Karpas-422 (cell line): Measurements from ENCODE around the gene ANXA9. TPM values are rescaled to one million over a fixed set of nuclear protein-coding genes. Genes with fewer than 3 reads are reported as not detected.

ENCODE experiments used
- DNase-seq: peaks from one replicate; pipeline ENCODE4 v3.0.0-alpha.2; 2015
- H2AFZ ChIP-seq: fragments of 200-600 bp; sonication (generic); 2 replicates; pipeline ENCODE4 v1.6.1; 2014; ENCODE audit warnings: antibody characterized with exemption, low read length, mixed read lengths
- H3K27ac ChIP-seq: fragments of 200-600 bp; sonication (generic); 2 replicates; pipeline ENCODE4 v1.5.1; 2014; ENCODE audit warnings: mild to moderate bottlenecking, low read length, moderate library complexity
- H3K27me3 ChIP-seq: fragments of 200-600 bp; sonication (generic); 2 replicates; pipeline ENCODE4 v1.6.1; 2014; ENCODE audit warnings: low read length, mixed read lengths
- H3K36me3 ChIP-seq: fragments of 200-600 bp; sonication (generic); 2 replicates; pipeline ENCODE4 v1.6.1; 2014; ENCODE audit warnings: low read length, mixed read lengths; ENCODE audit not compliant: insufficient read depth
- H3K4me1 ChIP-seq: fragments of 200-600 bp; sonication (generic); 2 replicates; pipeline ENCODE4 v1.6.1; 2014; ENCODE audit warnings: mild to moderate bottlenecking, low read length, mixed read lengths
- H3K4me2 ChIP-seq: fragments of 200-600 bp; sonication (generic); 2 replicates; pipeline ENCODE4 v1.6.1; 2014; ENCODE audit warnings: low read length, low read depth, mild to moderate bottlenecking; ENCODE audit not compliant: poor library complexity, severe bottlenecking
- H3K4me3 ChIP-seq: fragments of 200-600 bp; sonication (generic); 2 replicates; pipeline ENCODE4 v1.5.1; 2014; ENCODE audit warnings: mild to moderate bottlenecking, antibody characterized with exemption, low read length, mixed read lengths
- H3K79me2 ChIP-seq: fragments of 200-600 bp; sonication (generic); 2 replicates; pipeline ENCODE4 v1.6.1; 2014; ENCODE audit warnings: mild to moderate bottlenecking, low read length, mixed read lengths
- H3K9ac ChIP-seq: fragments of 200-600 bp; sonication (generic); 2 replicates; pipeline ENCODE4 v1.6.0; 2014; ENCODE audit warnings: low read length
- H3K9me2 ChIP-seq: fragments of 200-600 bp; sonication (generic), shearing (Covaris generic); replicated peaks from 2 replicates; pipeline ENCODE4 v1.6.0; 2014; ENCODE audit warnings: mild to moderate bottlenecking, low read length, moderate library complexity; ENCODE audit not compliant: insufficient read depth
- H3K9me3 ChIP-seq: fragments of 300-700, 200-600 bp; sonication (generic); 2 replicates; pipeline ENCODE4 v1.6.1; 2014; ENCODE audit warnings: low read length, mixed read lengths
- H4K20me1 ChIP-seq: fragments of 200-600 bp; sonication (generic); 2 replicates; pipeline ENCODE4 v1.6.1; 2014; ENCODE audit warnings: mild to moderate bottlenecking, antibody characterized with exemption, low read length, low read depth; ENCODE audit not compliant: insufficient read depth
- small RNA-seq: library from RNA; depleted of rRNA; stranded (forward); fragments of <200 nt; gene quantifications from one replicate; pipeline ENCODE3, GENCODE V24; 2014
- total RNA-seq: library from RNA; depleted of rRNA; stranded (reverse); fragments of >200 nt; shearing (Covaris generic); gene quantifications from 2 replicates; pipeline ENCODE4 v1.2.3, GENCODE V29; 2014; ENCODE audit warnings: low replicate concordance; rRNA removed

Gene ANXA9
- total RNA-seq, 1 experiment from 2014 or later, result 0.19 TPM

- Histone ChIP-seq H3K4me1 (no peaks in the 10 kb centered on the region), H3K27me3 (no peaks in the 10 kb centered on the region), H3K9me2 (no peaks in the 10 kb centered on the region), H3K4me2 (no peak within 1 kb of the TSS), H3K4me3 (no peak within 1 kb of the TSS), H3K9me3 (no peaks in the 10 kb centered on the region), H3K36me3 (peaks cover 6% of the 10 kb centered on the region), H3K79me2 (no peaks in the 10 kb centered on the region), H3K9ac (no peak within 1 kb of the TSS), H2AFZ (no peak within 1 kb of the TSS), H4K20me1 (no peaks in the 10 kb centered on the region), H3K27ac (no peak within 1 kb of the TSS)
- no peak for DNase-seq
These were observed 54.3 kb downstream of the ANXA9 start, which contains the start of gene BNIPL for GRCh38 chr1:151036356-151036755. BNIPL (plus strand) TSS chr1:151036586; CDS start chr1:151036726, 140 bp downstream.

- H3K27ac ChIP-seq, result no peak overlapping the region
- no peaks in the 10 kb centered on the region for H3K9me2 ChIP-seq
- H3K4me1 ChIP-seq, result no peaks in the 10 kb centered on the region
- H3K27me3 ChIP-seq, result no peaks in the 10 kb centered on the region
- no peaks in the 10 kb centered on the region for H3K9me3 ChIP-seq
- DNase-seq, result no peak
- 0 out of 2 replicates have a peak, but pooled peaks cover 3% of the 10 kb centered on the region for H3K36me3 ChIP-seq
- H4K20me1 ChIP-seq, result no peaks in the 10 kb centered on the region
- no peak overlapping the region for H2AFZ ChIP-seq
- H3K4me3 ChIP-seq, result no peak overlapping the region
- no peaks in the 10 kb centered on the region for H3K79me2 ChIP-seq
- no peak overlapping the region for H3K4me2 ChIP-seq
- no peak overlapping the region for H3K9ac ChIP-seq
These were observed 54.9 kb downstream of the ANXA9 start for GRCh38 chr1:151037032-151037431.

GRCh38 chr1:151039521-151039920, 57.4 kb downstream of the ANXA9 start:
- H3K4me3 ChIP-seq, result no peak overlapping the region
- H3K4me2 ChIP-seq, result no peak overlapping the region
- H2AFZ ChIP-seq, result no peak overlapping the region
- no peaks in the 10 kb centered on the region for H3K4me1 ChIP-seq
- H4K20me1 ChIP-seq, result no peaks in the 10 kb centered on the region
- H3K27ac ChIP-seq, result no peak overlapping the region
- no peaks in the 10 kb centered on the region for H3K9me2 ChIP-seq
- no peak for DNase-seq
- no peaks in the 10 kb centered on the region for H3K79me2 ChIP-seq
- H3K27me3 ChIP-seq, result no peaks in the 10 kb centered on the region
- no peak overlapping the region for H3K9ac ChIP-seq
- H3K36me3 ChIP-seq, result 0 out of 2 replicates have a peak, but pooled peaks cover 3% of the 10 kb centered on the region
- no peaks in the 10 kb centered on the region for H3K9me3 ChIP-seq

GRCh38 chr1:151043163-151043562, 61.1 kb downstream of the ANXA9 start:
- DNase-seq, result no peak

More at GRCh38 chr1:151043163-151043562, 61.1 kb downstream of the ANXA9 start:
- no peaks in the 10 kb centered on the region for H3K27me3 ChIP-seq
- H3K36me3 ChIP-seq, result 0 out of 2 replicates have a peak, but pooled peaks cover 3% of the 10 kb centered on the region
- no peak overlapping the region for H3K9ac ChIP-seq
- H3K27ac ChIP-seq, result no peak overlapping the region
- H2AFZ ChIP-seq, result no peak overlapping the region
- peaks cover 6% of the 10 kb centered on the region for H3K4me1 ChIP-seq
- H3K4me2 ChIP-seq, result no peak overlapping the region
- no peaks in the 10 kb centered on the region for H4K20me1 ChIP-seq
- no peaks in the 10 kb centered on the region for H3K9me3 ChIP-seq
- H3K4me3 ChIP-seq, result no peak overlapping the region
- no peaks in the 10 kb centered on the region for H3K9me2 ChIP-seq
- peaks cover 4% of the 10 kb centered on the region; the same call in 1 of the 2 replicates for H3K79me2 ChIP-seq

Small RNA genes lying within 50 kb of the gene (small RNA-seq; reads per million reads assigned to genes)
- not detected for gene RNU6-884P

Other genes starting within 250 kb of the ANXA9 start
- gene CTSS, start 216.5 kb upstream of the ANXA9 start, total RNA-seq, result 136 and 160 TPM in 2 replicates
- 3.7 and 6.5 TPM in 2 replicates for gene CTSK, start 174.0 kb upstream of the ANXA9 start, total RNA-seq
- gene ARNT, start 105.7 kb upstream of the ANXA9 start, total RNA-seq, result 26.7 and 32.0 TPM in 2 replicates
- gene CTXND2, start 95.2 kb upstream of the ANXA9 start, total RNA-seq, result not detected in 2 replicates
- gene SETDB1, start 55.9 kb upstream of the ANXA9 start, total RNA-seq, result 47.0 and 60.1 TPM in 2 replicates
- gene CERS2, start 7.5 kb upstream of the ANXA9 start, total RNA-seq, result 91.6 and 140 TPM in 2 replicates
- 9.9 and 13.0 TPM in 2 replicates for gene MINDY1, start 24.6 kb downstream of the ANXA9 start, total RNA-seq
- gene PRUNE1, start 26.2 kb downstream of the ANXA9 start, total RNA-seq, result 28.8 and 35.0 TPM in 2 replicates
- 0.63 and 1.4 TPM in 2 replicates for gene BNIPL, start 54.3 kb downstream of the ANXA9 start, total RNA-seq
- gene C1orf56, start 65.5 kb downstream of the ANXA9 start, total RNA-seq, result 2.5 and 4.6 TPM in 2 replicates
- gene CDC42SE1, start 77.3 kb downstream of the ANXA9 start, total RNA-seq, result 90.8 and 100 TPM in 2 replicates
- gene MLLT11, start 78.1 kb downstream of the ANXA9 start, total RNA-seq, result 5.3 and 8.3 TPM in 2 replicates
- gene GABPB2, start 88.5 kb downstream of the ANXA9 start, total RNA-seq, result 6.7 and 6.9 TPM in 2 replicates
- 1.4 and 1.6 TPM in 2 replicates for gene SEMA6C, start 164.3 kb downstream of the ANXA9 start, total RNA-seq
- gene TNFAIP8L2, start 174.4 kb downstream of the ANXA9 start, total RNA-seq, result 29.3 and 30.7 TPM in 2 replicates
- gene LYSMD1, start 183.6 kb downstream of the ANXA9 start, total RNA-seq, result 2.1 and 6.6 TPM in 2 replicates
- 78.9 and 84.1 TPM in 2 replicates for gene SCNM1, start 183.9 kb downstream of the ANXA9 start, total RNA-seq
- 0.52 TPM in 1 of 2 replicates, not detected in the other for gene TMOD4, start 193.7 kb downstream of the ANXA9 start, total RNA-seq
- gene VPS72, start 207.9 kb downstream of the ANXA9 start, total RNA-seq, result 54.4 and 59.8 TPM in 2 replicates
- gene PIP5K1A, start 216.3 kb downstream of the ANXA9 start, total RNA-seq, result 72.8 and 75.9 TPM in 2 replicates